HG02884 (cell line): ENCODE results near the gene UXS1.
"Not testable (repeated sequence)": the region's sequence is repeated elsewhere in the genome, so short reads cannot be mapped to it uniquely, and the experiment has no call there.

ENCODE experiments used
- ATAC-seq: cut with Tn5 transposase; IDR thresholded peaks from one replicate; pipeline ENCODE4 v1.9.1; 2021; ENCODE audit warnings: mild to moderate bottlenecking, moderate library complexity; ENCODE audit not compliant: unreplicated experiment

The UXS1 gene

DNA sequence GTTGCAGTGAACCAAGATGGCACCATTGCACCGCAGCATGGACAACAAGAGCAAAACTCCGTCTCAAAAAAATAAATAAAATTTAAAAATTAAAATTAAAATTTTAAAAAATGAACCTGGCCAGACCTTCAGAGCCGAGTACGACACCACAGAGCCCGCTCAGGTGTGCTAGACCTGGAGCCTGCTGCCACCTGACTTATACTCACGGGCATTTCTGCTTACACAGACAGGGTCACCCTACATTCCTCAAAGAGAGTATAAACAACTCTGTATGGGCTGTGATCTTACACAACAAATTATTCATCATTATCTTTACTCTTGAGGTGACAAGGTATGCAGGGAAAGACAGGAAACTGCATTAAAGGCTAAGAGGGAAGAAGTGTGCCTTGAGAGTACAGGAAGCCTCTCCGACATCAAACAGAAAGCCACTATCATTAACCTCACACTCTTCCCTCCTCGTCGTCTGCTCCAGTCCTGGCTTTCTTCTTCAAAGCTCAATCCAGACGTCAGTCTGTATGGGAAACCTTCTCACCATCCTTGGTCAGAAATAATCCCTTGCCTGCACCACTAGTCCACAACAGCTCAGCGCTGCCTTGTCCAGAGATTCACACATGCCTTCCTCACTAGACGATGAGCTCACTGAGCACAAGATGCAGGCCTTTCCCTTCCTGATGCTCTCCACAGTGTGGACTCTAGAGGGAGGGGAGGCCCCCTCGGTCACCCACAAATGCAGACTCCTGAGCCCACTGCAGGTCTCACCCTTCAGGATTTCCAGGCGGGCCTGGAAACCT, 56.2 kb downstream of the UXS1 start:
- no peak for ATAC-seq

- not testable (repeated sequence) for ATAC-seq
Measured at GRCh38 chr2:106131192-106131591, 62.9 kb downstream of the UXS1 start.

DNA sequence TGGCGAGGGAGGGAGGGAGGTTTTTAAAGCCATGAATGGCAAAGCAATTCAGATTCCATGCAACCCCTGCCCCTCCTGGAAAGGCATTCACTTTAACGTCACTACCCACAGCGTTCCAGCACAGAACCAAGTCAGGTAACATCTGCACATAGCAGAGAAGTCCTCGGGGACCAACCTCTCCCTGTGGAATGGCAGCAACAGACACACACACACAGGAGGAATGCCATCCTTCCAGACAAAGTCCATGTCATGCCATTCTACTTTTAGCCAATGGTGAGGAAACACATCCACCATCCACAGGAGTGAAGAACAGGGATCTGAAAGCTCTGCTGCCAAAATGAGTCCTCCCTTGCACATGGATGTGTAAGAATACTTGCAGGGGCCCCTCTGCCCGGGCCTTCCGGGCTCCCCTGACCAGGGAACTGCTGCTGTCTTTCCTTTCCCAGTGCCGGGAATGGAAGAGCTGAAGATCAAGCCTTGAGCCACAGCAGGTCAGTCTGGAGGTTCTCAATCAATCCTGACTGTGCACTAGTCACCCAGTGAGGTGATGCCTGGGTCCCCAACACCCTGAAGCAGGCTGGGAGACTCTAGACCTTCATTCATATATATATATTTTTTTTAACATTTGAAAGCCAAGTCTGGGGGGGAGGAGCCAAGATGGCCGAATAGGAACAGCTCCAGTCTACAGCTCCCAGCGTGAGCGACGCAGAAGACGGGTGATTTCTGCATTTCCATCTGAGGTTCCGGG, 63.7 kb downstream of the UXS1 start:
- no peak for ATAC-seq

DNA sequence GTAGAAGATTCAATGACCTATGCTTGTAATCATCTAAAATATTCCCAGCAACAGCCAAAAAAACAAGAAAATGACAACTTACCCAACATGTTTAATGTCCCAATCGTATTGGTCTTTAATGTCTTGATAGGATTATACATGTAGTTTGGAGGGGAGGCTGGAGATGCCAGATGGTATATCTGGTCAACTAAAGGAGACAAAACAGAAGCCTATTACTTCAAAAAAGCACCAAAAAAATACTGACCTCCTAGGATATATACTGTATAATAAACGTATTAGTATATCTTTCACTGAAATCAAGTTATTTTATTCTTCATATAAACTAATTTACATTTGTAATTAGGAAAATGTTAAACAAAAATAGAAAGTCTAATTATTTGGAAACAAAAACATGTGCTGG, 64.5 kb downstream of the UXS1 start:
- ATAC-seq = no peak

DNA sequence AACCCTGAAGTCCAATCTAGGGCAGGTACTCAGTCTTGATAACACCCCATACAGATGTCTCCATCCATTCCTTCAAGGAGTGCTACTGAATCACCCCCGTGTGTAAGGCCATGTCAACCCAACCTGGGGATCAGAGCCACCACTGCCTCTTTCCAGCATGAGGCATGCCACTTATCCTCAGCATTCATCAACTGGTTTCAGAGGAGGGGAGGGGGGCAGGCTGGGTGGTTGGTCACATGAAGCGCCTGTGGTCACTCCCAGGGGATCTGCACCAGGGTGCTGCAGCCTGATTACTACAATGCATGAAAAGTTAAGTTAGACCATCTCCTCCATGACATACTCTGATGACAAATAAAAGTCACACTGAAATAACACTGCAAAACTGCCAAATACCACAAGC, 65.0 kb downstream of the UXS1 start:
- ATAC-seq = no peak

GRCh38 chr2:106127776-106128268, 66.3 kb downstream of the UXS1 start:
- no peak for ATAC-seq

GRCh38 chr2:106127282-106127771, 66.8 kb downstream of the UXS1 start:
- no peak for ATAC-seq

DNA sequence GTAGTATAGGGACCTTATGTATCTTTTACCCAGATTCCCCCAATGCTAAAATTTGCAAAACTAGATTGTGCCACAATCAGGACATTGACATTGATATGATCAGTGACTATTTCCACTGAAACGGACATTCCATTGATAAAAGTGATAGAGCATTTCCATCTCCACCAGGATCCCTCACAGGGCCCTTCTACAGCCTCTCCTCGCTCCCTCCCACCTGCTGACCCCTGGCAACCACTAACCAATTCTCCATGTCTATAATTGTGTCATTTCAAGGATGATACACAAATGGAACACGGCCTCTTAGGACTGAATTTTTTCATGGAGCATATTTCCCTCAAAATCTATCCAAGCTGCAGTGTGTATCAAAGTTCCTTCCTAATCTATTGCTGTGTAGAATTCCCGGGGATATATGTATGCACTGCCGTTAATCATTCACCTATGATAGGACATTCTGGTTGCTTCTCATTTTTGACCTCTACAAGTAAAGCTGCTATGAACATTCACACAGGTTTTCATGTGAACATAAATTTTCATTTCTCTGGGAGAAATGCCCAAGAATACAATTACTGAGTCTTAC, 67.3 kb downstream of the UXS1 start:
- no peak for ATAC-seq

DNA sequence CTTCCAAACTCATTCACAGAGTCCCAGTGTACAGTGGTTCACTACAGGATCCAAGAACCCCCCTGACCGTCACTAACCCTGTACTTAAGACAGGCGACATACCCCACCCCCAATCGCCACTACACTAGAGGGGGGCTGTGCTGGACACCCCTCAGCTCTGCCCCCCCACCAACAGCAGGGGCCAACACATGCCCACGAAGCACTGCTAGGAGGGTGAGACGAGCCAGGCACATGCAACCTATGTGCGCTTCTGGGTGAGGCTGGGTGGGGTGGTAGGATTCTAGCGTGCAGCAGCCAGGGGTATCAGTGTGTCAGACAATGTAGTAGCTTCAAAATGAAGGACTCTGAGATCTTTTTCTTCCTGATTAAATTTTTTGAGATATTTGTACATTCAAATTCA, 67.8 kb downstream of the UXS1 start:
- no peak for ATAC-seq

- no peak for ATAC-seq
Measured at GRCh38 chr2:106124905-106125549, 69.1 kb downstream of the UXS1 start.

DNA sequence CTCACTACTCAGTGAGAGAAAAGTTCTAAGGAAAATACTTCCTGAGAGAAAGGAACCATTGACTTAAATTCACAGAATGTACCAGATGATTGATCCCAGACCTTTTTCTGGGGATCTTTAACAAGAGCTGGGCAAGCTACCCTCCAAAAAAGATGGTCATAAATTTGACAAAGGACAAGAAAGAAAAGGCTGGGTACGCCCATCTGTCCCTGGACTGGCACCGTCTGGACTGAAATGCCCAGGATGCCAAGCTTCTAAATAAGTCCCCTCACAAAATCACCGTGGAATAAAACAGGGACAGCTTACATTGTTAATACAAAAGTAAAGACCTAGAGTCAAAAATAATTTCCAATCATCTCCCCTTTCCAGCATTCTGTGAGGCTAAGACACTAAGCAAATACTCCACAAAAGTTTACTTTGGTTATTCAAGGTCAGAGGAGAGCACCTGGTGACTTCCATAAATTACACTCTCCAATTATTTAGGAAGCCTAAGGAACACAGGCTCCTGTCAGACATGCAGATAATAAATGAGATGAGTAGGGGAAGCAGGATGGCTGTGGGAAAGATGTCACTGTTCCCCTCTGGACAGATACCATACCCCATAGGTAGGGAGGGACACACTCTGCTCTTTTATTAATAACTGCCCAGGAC, 69.9 kb downstream of the UXS1 start:
- no peak for ATAC-seq

DNA sequence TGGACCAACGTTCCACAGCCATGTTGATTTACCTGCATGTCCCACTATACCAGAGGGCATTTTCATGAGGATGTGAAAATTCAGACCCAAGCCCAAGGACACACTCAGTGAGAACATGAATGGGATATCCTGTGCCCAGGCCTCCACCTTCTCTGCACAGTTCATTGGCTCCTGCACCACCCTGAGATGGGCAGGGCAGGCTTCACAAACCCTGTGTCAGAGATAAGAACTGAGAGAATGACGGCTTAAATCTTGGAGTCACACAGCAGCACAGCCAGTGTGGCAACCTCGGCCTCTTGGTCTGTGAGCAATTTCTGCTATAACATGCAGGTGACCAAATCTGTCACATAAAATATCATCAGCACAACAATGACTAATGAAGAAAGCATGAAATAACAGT, 71.9 kb downstream of the UXS1 start:
- ATAC-seq = no peak

DNA sequence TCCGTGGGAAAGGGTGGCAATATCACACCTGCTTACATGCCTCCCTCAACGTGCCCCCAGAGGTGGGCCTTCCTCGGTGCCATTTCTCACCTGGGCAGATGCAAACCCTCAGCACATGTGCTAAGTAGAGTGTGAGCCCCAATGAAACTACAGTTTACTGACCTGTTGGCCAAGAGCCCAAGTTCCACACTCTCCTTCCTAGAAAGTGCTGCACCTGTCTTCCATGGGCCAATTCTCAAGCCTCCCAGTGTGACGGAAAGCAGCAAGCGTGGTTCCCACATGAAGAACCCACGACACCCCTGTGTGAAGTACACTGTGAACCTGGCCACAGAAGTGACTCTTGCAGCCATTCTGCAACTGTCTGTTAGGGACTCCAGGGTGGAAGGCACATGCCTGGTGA, 73.7 kb downstream of the UXS1 start:
- ATAC-seq = no peak

DNA sequence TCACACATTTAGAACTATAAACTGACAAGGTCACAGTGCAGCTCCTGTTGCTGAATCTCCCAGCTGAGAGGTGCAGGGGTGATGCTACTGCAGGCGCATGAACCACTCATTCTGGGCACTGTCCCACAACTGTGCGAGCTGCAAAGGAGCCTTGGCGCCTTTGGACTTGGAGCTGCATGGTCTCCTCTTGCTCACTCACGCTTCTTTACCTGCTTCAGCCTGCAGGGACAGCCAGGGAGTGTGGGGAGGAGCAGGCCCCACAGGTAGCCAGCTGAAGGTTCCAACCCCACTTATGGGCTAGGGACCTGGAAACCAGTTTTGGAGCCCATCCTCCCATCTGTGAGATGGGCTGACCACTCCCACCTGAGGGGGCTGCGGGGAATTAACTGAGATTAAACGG, 75.0 kb downstream of the UXS1 start:
- ATAC-seq = no peak

DNA sequence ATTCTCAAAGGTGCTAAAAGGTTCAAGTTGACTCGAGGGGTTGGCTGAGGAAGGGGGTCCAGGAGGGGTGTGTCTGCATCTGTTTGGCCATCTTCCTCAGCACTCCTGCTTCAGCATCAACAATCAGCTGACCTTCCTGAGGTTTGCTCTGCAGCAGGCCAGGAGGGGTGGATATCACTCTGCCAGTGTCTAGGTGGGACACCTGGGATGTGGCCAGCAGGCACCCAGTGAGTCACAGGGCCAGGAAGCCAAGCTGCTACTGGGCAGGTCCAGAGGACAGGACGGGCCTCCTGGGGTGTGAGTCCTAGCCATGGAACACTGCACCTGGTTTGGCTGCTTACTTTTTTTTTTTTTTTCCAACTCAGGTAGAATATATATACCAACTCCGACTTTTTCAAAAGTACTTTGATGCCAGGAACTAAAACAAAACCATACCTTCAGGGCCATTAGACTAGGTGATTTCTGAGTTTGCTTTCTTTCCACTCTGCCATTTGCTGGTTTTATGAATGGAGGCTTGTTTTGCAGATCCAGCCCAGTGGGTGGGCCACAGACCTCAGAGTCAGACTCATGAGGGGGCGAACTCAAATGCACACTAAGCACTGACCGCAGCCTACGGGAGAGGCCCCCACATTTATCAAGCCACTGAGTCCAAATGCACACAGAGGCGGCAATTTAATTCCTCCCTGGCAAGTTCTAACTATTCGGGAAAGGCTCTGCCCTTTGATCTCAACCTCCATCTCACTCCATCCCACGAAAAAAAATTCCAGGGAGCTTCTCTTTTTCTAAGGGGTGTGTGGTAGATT, 76.0 kb downstream of the UXS1 start:
- ATAC-seq = no peak

- no peak for ATAC-seq
Measured at GRCh38 chr2:106117347-106117746, 76.8 kb downstream of the UXS1 start.

DNA sequence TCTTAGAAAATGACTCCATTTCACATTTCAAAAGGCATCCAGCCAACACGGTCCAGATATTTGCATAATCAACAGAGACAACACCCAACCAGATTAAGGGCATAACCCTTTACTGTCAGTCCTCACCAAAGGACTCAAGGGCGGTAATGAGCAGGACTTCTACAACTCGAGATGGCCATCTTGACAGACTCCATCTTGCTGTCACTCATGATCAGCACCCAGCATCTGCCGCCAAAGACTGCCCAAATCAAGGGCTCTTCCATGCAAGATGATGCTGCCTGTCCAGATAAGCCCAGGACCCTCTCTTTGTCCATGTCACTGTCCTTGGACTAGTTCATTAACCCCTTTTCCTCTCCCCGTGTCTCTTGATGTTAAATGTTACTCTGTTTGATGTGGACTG, 77.9 kb downstream of the UXS1 start:
- no peak for ATAC-seq

DNA sequence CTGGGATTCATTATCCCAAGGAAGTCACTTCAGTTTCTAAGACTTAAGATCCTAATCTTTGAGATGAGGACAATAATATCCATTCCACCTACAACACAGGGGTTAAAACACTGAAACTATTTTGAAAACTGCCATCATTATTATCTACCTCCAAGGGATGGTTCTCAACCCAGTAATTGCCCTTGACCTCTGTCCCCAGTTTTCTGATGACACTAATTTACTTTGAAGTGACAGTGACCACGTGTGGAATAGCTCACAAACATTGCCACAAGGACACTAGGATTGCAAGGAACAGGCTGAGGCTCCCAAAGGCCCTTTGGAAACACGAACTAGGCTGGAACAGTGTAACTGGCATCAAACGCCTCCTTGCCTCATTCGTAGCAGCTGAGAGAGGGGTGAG, 78.4 kb downstream of the UXS1 start:
- no peak for ATAC-seq

GRCh38 chr2:106115250-106115649, 78.9 kb downstream of the UXS1 start:
- ATAC-seq = peak; percentile 74

DNA sequence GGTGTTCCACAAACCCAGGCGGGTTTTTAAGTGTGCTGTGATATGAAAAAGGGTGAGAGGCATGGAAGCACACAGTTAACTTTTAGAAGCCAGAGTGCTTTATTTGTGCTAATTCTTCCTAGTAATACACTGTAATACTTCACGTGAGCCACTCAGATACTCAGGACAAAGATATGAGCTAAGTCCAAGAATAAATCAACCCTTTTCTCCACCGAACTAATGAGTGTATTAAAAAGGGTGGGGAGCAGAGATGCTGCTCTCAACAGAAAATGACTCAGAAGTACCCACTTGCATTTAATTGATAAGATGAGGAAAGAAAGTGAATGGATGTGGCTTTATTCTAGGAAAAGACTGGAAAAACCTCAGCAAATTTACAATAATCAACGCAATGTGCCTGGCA, 79.9 kb downstream of the UXS1 start:
- ATAC-seq = no peak
